Astrocyte of the hippocampus (primary cell): ENCODE results near the gene SLC31A1.

Source experiments
- DNase-seq: peaks from one replicate; pipeline ENCODE4 v3.0.0; 2011; ENCODE audit warnings: low read depth, low spot score

Gene SLC31A1

DNA sequence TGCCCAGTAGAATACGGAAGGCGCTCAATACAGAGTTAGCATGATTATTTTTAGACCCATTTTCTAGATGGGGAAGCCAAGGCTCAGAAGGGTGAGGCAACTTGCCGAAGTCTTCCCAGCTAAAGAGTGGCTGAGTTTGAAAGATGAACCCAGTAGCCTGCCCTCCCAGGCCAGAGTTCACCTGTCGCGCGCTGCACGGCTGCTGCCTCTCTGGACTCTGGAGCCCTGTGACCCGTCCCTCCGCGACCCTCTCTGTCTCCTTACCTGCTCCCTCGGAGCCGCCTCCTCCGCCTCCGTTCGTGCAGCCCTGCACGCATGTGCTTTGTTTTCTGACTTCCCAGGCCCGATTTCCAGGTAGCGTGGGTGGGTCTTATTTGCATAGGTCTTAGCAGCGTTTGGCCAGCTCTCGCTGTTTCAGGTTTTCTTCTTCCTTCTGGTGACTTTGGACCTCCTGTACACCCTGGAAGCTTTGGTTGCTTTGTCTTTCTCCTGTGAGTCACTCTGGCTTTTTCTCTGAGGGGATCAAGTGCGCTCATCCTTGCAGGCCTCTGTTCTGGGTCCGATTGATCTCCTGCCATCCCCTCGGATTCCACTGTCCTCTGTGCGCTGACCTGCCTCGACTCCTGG is 81.6 kb downstream of the SLC31A1 start, which contains the start of gene RNF183:
TSS of gene RNF183 (minus strand) at position 585 of the 627 bp plus-strand sequence. CDS start 5,192 bp downstream, outside the sequence.
- DNase-seq: no peak

DNA sequence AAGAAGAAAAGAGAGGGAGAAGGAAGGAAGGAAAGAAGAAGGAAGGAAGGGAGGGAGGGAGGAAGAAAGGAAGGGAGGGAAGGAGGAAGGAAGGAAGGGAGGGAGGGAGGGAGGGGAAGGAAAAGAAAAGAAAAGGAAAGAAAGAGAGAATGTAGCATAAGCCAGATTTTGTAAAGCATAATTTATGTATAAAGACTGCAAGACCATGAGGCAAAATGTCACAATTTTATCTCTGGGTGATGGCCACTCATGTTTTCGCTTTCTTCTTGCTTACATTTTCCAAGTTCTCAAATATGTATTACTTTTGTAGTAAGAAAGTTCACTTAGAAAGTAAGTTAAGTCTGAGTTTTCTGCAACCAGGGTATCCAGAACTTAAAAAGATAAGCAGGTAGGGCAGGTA is 85.2 kb downstream of the SLC31A1 start:
- DNase-seq: no peak

DNA sequence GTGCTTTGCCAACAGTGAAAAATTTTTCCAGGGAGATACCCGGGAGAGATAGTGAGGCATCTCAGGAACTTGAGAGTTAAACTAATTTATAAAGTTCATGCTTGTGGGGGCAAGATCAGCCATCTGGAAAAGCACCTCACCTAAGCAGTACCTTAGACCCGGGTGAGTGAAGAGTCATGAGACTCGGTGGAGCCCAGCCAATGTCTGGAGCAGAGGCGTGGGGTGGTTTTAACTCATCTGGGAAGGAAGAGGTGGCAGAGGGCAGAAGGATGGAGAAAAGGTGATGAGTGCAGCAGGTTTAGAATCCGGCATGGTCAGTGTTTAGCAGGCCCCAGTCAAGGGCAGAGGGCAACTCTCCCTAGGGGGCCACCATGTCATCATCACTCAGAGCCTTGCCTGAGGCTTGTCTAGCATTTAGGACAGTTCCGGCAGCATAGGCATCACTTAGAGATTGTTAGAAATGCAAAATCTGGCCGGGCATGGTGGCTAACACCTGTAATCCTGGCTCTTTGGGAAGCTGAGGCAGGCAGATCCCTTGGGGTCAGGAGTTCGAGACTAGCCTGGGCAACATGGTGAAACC is 86.1 kb downstream of the SLC31A1 start:
- DNase-seq: no peak

DNA sequence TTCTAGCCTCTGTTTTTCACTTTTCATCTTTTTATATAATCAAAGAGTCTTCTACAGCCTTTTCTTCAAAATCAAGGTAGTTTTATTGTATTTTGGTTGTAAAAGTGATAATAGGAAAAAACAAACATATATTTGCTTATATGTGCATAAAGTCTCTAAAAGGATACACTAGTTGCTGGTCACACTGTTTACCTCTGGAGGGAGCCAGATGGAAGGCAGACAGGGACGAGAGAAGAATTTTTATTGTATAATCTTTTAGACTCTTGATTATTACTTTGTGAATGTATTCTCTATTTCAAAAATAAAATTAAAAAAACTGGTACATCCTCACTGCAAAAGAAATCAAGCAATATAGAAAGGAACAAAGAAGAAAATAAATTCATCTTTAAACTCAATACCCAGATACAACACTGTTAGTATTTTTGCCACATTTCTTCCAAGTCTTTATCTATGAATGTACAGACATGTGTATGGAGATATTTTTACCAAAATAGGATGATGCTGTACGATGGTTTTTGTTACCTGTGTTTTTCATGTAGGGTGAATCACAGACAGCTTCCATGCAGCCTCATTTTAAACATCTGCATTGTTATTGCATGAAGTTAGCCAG is 88.0 kb downstream of the SLC31A1 start:
- peak; percentile 64 for DNase-seq

DNA sequence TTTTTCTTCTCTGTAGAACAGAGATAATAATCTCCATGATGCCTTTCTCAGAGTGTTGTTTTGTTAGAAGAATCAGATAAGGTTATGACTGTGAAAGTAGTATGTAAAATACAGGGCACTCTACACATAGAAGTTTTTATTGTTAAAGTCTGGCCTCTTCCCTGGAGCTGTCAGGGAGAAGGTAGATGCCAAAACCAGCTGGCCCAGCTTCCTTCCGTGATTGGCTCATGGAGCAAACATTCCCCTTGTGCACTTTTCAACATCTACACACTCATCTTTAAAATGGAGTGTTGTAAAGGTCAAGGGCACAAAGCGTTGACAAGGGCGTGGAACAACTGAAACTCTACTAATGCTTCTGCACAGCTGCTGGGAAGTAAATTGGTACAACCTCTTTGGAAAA is 89.2 kb downstream of the SLC31A1 start:
- no peak for DNase-seq

DNA sequence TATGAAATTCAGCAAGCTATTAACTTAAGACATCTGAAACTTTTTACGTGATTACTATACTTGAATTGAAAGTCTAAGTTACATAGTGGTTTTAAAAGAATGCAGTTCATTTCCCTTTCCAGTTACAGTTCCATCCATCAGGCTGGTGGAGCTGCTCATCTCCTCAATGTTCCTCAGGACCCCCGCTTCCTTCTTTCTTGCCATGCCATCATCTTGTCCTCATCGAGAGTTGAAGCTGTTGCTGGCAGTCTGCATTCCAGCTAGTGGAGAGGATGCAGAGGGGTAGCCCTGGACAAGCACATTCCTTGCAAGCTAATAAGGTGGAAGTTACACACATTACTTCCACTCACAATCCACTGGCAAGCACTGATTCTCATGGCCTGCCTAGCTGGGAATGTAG is 90.6 kb downstream of the SLC31A1 start:
- DNase-seq: peak; percentile 36

DNA sequence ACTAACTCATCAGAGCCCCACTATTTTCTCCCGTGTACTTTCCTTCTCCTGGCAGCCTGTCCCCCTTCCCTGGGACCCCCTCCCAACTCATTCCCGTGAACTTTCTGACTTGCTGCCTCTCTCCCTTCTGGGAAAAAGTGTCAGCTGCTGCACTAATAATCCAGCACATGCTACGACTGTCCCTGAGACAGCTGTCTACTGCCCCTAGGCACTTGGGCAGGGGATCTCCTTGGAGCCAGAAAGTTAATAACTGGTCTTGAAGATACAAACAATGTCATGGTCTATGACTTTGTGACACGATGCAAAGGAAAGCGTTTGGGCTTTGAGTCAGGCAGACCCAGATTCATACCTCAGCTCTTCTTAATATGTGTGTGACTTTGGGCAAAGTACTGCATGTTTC is 91.9 kb downstream of the SLC31A1 start:
- no peak for DNase-seq
